ENCODE data around the gene FRMD5.

Gene FRMD5

DNA sequence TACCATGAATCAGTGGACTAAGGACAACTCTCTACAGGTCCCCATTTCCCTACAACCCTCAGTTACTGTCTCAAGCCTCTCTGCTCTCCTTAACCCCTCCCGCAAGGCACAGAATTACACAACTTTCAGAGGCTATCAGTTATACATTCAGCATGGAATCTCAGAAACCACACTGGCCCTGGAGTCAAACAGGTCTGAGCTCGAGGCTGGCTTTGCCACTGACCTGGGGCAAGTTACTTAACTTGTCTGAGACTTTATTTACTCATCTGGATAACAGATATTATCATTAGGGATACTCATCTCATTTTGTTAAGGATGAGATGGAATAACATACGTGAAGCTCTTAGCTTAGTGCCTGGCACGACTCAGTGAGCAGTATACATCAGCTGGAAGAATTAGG, 273.1 kb downstream of the FRMD5 start:
- no peak for DNase-seq

DNA sequence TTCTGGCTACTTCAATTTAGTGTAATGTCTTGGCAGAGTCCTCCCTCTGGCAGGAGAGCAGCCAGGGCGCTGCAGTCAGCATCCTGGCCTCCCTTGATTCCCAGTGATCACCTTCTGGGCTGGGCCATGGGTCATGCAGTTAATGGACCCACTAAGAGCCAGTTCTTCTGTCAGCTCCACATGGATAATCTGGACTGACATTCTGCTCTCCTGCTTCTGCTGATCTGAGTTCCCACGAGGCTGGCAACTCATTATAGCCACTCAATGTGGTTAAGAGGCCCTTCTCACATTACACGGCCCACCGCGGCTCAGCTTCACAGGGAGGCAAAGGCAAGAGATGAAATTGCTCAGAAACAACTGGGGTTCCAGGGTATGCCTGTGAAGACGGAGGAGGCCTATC, 274.3 kb downstream of the FRMD5 start:
- DNase-seq: no peak

DNA sequence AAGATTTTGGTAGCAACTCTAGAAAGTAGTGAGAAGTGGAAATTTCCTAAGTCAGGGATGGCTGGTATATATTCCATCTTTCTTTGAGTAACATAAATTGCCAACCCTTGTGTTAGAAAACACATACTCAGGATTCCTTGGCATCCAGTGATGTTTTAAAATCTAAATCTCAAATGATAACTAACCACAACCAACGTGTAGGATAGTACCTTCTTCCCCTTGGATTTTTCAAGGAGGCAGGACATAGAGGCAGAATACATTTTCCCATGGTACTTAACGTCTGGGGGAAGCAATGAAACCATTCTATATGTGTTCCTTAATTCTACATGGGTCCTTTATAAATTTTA, 274.8 kb downstream of the FRMD5 start:
- DNase-seq: no peak

DNA sequence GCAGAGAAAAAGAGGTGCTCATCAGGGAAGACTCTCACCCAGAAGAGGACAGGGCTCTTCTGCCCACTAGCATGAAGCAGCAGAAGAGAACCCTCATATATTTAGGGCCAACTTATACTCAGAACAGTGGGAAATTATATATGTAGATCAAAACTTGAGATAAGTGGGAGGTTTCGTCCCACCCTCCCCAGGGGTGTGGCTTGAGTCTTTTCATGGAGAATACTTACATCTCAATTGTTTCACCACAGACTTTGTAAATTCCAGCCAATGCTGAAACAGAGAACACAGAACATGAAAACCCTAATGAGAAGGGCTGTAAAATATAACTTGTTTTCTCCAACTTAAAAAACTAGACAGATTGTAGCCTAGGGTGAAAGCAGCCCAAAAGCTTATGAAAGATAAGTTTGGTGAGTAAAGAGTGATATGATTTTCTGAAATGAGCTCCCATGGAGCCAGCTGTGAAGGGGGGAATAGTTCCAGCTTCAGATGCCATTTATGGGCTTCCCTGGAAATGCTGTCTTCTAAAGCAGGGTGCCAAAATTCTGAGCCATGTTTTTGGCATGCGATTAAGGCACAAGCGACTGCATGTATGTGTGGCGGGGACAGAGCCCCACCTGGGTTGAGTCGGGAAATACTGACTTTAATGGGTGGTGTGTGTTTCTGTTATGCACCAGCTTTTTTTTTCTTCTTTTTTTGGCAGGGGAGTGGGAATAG, 275.4 kb downstream of the FRMD5 start:
- DNase-seq: no peak

DNA sequence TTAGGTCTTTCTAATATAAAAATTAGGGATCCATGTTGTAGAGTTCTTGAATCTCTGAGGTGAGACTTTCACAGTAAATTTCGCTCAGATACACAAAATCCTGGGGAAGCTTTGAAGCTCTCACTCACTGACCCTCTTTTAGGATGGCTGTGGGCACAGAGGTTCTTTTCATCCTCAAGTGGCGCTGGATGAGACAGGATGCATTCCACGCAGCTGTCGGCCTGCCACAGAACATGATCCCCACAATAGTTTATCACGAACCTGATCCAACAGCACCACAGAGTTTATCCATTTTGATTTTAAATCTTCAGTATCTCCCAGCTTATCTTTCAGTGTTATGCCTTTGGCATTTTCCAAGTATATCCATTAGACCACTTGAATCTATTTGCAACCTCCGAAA, 276.4 kb downstream of the FRMD5 start:
- DNase-seq: no peak

DNA sequence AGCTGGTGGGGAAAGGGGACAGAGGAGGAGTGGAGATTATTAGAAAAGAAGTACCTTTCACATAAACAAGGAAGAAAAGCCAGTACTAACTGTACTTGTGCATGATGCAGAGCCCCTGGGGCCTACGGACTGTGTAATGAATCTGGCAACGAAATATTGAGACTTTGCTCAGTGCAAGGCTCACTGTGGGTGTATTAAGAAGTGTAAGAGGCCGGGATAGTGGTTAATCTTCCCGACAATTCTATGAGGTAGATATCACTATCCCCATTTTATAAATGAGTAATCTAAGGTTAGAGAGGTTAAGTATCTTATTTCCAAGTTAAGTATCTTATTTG, 278.8 kb downstream of the FRMD5 start:
- DNase-seq: no peak

DNA sequence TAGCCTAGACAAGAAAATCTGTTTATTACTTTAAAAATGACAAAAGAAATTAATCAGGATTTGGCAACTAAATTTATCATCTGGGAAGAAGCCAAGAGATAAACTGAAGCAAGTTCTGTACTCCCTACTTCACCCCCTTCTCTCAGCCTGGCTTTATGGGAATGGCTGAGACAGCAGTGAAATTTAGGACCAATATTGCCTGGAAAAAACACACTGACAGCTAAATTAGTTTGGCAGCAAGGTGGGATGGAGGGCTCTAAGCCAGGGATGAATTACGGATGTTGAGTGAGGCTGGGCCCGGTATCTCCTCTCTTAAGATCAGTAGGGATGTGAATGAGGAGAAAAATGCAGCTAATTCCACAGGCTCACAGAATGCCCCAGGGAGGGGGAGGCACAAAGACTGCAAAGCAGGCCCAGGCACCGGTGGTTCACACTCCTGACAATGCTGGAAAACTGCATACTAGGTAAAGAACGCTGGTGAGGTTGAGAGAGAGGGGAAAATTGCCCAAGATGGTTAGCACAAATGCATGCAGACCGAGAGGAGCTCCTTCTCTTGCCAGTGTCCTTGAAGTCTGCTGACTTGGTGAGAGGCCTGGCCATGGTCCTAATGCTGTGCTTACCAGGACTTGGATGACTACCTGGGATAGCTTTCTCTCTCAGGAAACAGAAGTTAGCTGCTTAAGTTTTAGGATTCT, 279.3 kb downstream of the FRMD5 start:
- no peak for DNase-seq

DNA sequence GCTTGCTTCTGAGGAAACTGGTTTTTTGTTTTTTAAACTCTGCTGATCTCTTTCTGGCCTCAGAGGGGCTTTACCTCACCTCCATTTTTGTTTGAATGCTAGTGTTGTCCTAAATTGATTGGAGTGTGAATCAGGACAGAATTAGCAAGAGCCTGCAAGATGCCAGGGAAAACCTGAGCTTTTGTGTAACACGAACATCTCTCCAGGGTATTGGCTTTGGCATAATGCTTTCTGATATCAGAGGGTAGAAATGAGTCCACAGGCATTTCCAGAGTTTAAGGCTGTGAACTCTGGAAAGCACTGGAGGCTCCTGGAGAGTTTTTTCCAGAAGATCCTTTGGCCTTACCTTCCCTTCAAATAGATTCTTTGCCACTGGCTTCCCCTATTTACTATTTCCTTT, 281.1 kb downstream of the FRMD5 start:
- no peak for DNase-seq

DNA sequence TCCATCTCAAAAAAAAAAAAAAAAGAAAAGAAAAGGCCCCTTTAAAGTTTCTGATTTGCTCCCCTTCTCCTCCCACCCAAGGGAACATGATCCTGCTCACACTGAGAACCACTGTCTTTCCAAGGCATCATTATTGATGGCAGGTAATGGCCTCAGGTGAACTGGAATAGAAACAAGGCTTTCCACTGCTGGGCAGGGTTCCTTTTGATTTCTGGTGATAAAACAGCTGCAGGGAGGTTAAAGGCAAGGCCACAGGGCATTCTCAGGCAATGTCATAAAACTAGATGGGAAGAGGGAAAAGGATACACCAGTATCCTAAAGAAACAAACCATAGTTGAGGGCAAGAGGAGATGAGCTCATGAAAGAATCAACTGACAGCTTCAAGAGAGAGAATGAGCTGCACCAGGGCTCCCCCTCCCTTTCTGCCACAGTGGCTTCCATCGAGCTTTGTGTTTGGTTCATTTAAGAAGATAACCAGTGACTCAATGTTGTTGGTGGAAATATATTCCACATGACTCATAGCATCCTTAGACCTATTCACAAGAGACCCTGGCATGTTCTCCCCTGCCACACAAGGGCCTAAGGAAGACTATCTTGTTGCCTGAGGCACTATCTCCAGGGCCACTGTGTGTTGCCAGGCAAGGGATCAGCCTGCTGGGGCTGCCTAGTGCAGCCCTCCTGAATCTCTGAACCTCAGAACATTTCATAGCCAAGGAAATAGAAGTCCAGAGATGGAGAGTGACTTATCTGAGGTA, 281.9 kb downstream of the FRMD5 start:
- DNase-seq: no peak

DNA sequence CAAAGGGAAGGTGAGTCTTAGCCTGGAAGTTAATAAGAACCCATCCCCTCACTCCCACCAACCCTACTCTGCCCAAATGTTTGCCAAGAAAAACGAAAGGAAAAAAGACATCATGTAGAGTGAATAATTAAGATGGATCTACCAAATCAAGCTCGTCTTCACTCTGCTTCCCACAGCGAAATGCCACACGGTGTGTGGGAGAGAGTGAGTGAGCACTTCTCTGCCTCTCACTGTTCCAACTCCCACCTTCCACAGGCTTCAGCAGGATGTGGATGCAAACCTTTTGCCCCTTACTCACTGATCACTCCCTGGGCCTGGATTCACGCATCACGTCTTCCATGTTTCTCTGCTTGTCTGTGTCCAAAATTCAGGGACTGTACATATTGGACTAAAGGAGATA, 282.9 kb downstream of the FRMD5 start:
- DNase-seq: no peak

DNA sequence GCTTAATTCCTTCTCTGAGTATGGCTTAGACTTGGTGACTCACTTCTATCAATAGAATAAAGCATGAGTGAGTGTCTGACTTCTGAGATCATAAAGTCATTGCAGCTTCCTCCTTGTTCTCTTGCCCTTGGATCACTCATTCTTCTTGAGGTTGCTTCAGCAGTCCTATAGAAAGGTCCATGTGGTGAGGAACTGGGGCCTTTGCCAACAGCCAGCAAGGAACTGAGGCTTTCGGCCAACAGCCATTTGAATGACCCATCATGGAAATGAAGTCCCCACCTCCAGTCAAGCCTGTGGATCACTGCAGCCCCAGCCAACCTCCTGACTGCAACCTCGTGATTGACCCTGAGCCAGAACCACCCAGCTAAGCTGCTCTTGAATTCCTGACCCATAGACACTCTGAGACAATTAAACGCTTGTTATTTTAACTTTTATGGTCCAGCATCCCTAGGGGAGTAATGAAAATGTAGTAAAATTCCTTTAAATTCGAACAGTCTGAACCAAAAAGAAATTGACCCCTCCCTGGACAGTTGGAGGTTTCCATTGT, 283.8 kb downstream of the FRMD5 start:
- DNase-seq: no peak

DNA sequence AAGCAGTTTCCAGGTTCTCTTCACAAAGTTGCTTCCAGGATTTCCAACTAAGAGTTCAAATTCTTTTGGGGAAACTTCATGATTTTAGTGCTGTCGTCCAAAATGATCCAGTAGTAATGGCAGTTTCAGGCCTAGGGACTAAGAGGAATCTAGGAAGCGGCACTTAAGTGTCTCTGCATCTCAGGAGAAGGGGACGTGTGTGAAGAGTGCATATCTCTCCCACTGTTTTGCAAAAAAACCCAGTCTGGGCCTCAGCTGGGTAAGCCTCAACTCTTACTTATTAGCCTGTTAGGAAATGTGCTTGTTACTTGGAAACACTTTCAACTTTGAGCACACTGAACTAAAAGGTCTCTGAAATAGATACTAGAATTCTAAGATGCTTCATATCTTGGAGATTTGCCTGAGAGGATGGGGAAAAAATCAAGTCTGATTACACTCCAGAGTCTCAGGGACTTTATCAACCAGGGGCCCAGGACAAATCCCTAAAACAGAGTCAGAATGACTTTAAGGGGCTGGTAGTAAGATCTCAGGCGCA, 286.5 kb downstream of the FRMD5 start:
- no peak for DNase-seq

DNA sequence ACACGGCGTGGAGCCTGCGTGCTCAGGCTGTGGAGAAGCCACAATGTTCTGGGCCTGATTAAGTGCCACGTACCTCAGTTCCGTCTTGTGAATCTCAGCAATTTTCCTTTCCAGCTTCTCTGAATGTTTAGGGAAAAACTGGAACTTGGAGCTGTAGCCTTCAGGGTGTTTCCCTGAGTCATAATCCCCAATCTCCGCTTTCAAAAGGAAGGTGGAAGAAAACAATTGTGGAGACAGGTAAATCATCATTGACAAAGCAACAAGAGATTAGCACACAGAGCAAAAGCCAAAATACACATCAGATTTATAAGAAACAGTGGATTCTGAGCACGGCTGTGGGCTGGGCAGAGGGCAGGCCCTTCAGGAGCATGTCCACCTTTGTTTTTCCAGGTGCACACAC, 289.3 kb downstream of the FRMD5 start:
- DNase-seq: no peak

DNA sequence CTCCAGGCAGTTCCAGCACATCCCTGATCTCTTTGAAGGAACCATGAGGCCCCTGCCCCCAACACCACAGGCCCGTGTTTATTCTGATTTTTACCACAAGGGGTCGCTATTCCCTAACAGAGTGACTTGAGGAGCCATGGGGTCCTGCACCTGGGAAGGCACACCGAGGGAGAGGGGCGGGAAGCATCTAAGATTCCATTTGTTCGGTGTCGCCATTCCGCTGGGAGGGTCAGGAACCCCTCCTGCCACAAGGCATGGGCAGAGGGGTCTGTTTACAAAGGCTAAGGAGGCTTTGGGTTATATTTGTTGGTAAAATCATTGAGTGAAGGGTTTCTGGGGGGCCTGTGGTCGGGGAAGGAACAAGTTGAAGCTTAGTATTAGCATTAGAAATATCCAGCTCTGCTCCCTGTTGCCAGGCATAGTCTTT, 291.2 kb downstream of the FRMD5 start:
- peak in 3 of 4 experiments; percentile 16 to 37 (median 22) for DNase-seq

DNA sequence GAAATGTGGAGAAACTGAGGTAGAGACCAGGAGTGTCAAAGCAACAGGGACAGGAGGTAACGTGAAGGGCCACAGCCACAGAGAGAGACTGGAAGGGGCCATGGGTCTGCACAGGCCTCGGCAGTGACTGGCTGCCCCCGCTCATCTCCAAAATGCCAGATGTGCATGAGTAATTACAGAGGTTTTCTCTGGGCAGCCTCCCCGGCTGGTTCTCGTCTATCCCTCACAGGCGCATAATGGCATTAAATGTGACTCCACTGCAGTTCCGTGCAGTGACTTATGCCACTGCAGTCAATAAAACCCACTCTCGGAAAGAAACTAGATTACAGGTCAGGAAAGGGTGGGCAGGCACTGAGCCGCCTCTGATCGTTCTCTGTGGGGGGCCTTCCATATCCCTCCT, 293.6 kb downstream of the FRMD5 start:
- no peak for DNase-seq

DNA sequence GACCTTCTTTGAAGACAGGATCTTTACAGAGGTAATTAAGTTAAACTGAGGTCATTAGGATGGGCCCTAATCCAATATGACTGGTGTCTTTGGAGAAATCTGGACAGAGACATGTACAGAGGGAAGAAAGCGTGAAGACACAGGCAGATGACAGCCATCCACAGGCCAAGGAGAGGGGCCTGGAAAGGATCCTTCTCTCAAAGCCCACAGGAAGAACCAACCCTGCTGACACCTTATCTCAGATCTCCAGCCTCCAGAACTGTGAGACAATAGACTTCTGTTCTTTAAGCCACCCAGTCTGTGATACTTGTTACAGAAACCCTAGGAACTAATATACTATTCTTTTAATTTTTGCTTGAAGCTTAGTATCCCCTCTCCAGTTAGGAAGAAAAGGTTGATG, 294.1 kb downstream of the FRMD5 start:
- no peak for DNase-seq

DNA sequence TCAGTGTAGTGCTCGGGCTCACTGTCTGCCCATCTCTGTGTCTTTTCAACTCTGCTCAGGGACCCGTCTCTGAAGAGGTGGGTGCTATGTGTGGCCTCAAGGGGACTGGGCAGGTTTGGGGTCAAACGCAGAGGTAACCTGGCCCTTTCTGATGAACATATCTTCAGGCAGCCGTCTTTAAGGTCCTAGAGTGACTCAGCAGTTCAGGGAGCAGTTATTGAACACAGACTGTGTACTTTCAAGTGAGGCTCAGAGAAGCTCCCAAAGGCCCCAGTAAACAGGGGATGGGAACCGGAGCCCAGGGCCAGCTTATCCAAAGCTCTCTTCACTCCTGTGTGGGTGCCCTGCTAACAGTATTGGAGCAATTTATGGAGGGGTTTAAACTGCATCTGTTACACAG, 295.1 kb downstream of the FRMD5 start:
- DNase-seq: no peak

DNA sequence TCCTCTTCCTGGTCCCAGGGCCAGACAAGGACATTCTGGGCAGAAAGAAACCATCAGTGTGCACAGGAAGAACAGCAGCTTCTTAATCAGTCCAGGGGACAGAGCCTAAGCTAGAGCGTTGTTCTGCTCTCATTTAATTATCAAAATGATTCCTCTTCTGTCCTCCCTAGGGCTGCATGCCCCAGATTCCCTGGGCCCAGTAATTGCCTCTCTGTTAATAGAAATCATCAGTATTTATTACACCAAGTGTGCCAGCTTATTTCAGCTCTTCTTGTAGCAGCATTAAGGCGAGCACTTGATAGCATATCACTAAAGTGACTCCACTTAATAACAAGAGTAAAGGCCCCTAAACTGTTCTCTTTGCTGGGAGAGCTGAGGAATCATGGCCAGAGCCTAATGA, 296.2 kb downstream of the FRMD5 start:
- DNase-seq: no peak

DNA sequence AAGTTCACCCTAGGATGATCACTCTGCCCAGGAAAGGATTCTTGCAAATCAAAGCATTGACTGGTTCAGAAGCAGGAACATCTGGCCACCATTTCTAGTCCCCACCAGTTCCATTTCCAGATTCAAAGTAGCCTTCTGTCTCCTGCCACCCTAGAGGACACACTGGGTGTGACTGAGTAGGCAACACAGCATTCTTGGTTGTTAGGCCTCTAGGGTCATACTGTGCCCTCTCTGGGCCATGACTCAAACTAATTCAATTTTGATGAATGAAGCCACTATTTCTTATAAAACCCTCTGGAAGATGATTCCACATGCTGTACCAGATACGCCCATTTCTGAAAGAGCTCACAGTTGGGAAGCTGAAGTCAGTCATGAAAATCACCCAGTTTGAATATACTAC, 298.5 kb downstream of the FRMD5 start:
- DNase-seq: no peak

DNA sequence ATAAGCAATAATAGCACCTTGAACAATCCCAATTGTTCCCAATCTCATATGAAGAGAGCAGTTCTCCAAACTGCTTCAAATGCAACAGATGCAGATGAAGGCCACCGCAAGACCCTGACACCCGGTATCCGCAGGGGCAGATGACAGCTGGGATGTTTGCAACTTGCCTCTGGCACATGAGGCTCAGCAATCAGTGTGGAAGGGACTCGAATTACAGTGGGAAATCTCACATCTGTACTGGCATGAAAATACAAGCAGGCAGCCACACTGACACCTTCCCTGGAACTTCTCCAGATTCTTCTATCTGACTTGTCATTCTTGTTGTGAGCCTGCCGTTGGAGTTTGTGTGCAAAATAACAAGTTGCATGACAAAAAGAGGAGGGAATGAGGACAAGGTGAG, 299.5 kb downstream of the FRMD5 start:
- no peak for DNase-seq

DNA sequence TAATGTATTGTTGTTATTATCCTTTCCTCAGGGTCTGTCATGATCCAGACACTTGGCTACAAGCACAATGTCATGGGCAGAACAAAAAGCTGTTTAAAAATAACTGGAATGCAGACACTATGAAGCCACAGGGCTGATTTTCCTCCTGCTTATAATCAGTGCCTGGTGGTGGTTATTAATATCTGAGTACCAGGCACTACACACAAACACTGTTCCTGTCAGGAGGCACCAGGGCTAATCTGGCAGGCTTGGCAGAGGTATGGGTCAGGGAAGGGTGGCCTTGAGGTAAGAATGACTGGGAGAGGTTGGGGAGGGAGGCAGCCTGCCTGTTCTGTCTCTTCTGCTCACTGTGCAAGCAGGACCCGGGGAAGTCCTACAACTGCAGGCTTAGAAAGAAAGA, 301.1 kb downstream of the FRMD5 start:
- no peak for DNase-seq

DNA sequence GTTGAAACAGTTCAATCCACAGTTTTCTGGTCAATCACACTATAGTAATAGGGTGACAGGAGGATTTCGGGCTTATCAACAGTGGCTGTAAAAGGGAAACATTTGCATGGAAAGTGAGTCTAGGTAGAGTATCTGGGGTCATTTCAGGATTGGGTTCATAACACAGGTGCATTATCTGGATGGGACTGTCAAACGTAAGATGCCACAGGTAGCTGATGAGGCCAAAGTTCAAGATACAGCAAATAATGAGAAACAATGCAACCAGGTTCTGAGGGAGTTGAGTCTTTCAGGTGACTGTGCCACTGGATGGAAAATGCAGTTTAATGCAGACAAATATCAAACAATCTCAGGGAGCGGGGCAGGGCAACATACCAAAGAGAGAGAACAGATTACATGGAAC, 306.0 kb downstream of the FRMD5 start:
- DNase-seq: no peak

DNA sequence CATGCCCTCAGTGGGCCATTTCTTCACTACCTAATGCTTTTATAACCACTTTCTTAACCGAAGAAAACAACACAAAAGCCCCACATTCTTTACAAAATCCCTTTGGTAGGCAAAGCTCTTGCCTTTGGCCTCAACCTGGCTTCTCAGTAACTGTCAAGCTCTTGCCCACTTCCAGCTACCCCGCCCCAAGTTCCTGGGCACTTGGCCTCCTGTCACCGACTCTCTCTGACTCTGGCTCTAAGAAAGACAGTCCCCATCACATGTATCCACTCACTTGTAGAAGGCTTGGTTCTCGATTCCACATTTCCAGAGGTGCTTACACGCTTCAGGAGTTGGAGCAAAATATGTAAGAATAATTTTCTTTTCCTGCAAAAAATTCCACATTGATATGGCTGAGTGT, 307.2 kb downstream of the FRMD5 start:
- DNase-seq: no peak

DNA sequence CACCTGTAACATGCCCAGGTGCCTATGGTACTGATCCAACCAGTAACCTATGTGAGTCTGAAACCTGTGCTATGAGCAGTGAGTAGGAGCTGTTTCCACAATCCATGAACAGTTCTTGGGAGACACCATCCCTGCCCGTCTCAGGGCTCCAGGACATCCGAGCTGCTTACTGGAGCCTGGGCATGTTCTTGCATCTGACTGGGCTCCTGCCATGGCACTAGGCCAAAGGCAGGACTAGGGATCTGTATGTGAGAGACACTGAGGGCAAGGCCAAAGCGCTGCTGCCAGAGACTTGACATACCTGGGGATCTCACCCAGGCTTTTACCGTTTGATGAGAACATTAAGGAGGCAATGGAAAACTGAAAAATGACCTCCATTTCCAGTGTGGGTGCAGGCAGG, 308.5 kb downstream of the FRMD5 start:
- DNase-seq: no peak
